ENCODE measurements around the gene SPTBN1.
"Not testable (repeated sequence)": the region's sequence is repeated elsewhere in the genome, so short reads cannot be mapped to it uniquely, and the experiment has no call there.

Gene SPTBN1

GRCh38 chr2:54685263-54685775 lies 229.2 kb downstream of the SPTBN1 start:
- Mint-ChIP-seq H3K27me3 (ENCODE audit: low read depth, poor library complexity) (peaks cover 24% of the 10 kb centered on the region), H3K27ac (no peak overlapping the region), H3K36me3 (ENCODE audit: low read depth) (no peaks in the 10 kb centered on the region), H3K9me3 (peaks cover 10% of the 10 kb centered on the region), H3K4me1 (no peaks in the 10 kb centered on the region), H3K4me3 (no peak overlapping the region)
- DNase-seq = no peak
- no peak for TF ChIP-seq CTCF (IDR thresholded peaks at IDR 0.05)

- no peak for TF ChIP-seq CTCF (IDR thresholded peaks at IDR 0.05)
- H3K9me3 Mint-ChIP-seq = no peaks in the 10 kb centered on the region
- no peak overlapping the region for H3K27ac Mint-ChIP-seq
- H3K4me3 Mint-ChIP-seq = no peak overlapping the region
- H3K4me1 Mint-ChIP-seq = no peaks in the 10 kb centered on the region
- no peak for DNase-seq
- peaks cover 19% of the 10 kb centered on the region for H3K27me3 Mint-ChIP-seq (ENCODE audit: low read depth, poor library complexity)
- H3K36me3 Mint-ChIP-seq (ENCODE audit: low read depth) = no peaks in the 10 kb centered on the region
These were observed 231.5 kb downstream of the SPTBN1 start for GRCh38 chr2:54687595-54688152.

- no peak overlapping the region for H3K27ac Mint-ChIP-seq
- H3K9me3 Mint-ChIP-seq = no peaks in the 10 kb centered on the region
- H3K36me3 Mint-ChIP-seq (ENCODE audit: low read depth) = no peaks in the 10 kb centered on the region
- H3K4me3 Mint-ChIP-seq = no peak overlapping the region
- TF ChIP-seq CTCF (IDR thresholded peaks at IDR 0.05) = no peak
- H3K4me1 Mint-ChIP-seq = peaks cover 5% of the 10 kb centered on the region
- DNase-seq = no peak
- peaks cover 18% of the 10 kb centered on the region for H3K27me3 Mint-ChIP-seq (ENCODE audit: low read depth, poor library complexity)
These were observed 235.5 kb downstream of the SPTBN1 start for GRCh38 chr2:54691445-54692135.

- Mint-ChIP-seq H3K27ac (no peak overlapping the region), H3K4me1 (peaks cover 5% of the 10 kb centered on the region), H3K36me3 (ENCODE audit: low read depth) (peaks cover under 1% of the 10 kb centered on the region), H3K27me3 (ENCODE audit: low read depth, poor library complexity) (peaks cover 17% of the 10 kb centered on the region), H3K4me3 (no peak overlapping the region), H3K9me3 (peaks cover 8% of the 10 kb centered on the region)
- TF ChIP-seq CTCF (IDR thresholded peaks at IDR 0.05) = no peak
- DNase-seq = no peak
These were observed 236.4 kb downstream of the SPTBN1 start for GRCh38 chr2:54692556-54692955.

GRCh38 chr2:54695378-54695777 lies 239.3 kb downstream of the SPTBN1 start:
- H3K9me3 Mint-ChIP-seq = peaks cover 26% of the 10 kb centered on the region
- DNase-seq = no peak
- H3K4me1 Mint-ChIP-seq = peaks cover 5% of the 10 kb centered on the region
- TF ChIP-seq CTCF (IDR thresholded peaks at IDR 0.05) = no peak
- H3K36me3 Mint-ChIP-seq (ENCODE audit: low read depth) = peaks cover 6% of the 10 kb centered on the region
- no peak overlapping the region for H3K27ac Mint-ChIP-seq
- peaks cover 5% of the 10 kb centered on the region for H3K27me3 Mint-ChIP-seq (ENCODE audit: low read depth, poor library complexity)
- no peak overlapping the region for H3K4me3 Mint-ChIP-seq

GRCh38 chr2:54697934-54698333 lies 241.8 kb downstream of the SPTBN1 start:
- Mint-ChIP-seq H3K9me3 (peaks cover 33% of the 10 kb centered on the region), H3K4me3 (no peak overlapping the region), H3K27me3 (ENCODE audit: low read depth, poor library complexity) (peaks cover 10% of the 10 kb centered on the region), H3K27ac (no peak overlapping the region), H3K36me3 (ENCODE audit: low read depth) (peaks cover 6% of the 10 kb centered on the region), H3K4me1 (peaks cover 5% of the 10 kb centered on the region)
- no peak for DNase-seq
- TF ChIP-seq CTCF (IDR thresholded peaks at IDR 0.05) = no peak

GRCh38 chr2:54698926-54699325 lies 242.8 kb downstream of the SPTBN1 start:
- H3K27me3 Mint-ChIP-seq (ENCODE audit: low read depth, poor library complexity) = peaks cover 10% of the 10 kb centered on the region
- H3K27ac Mint-ChIP-seq; DNase-seq; H3K4me3 Mint-ChIP-seq; H3K36me3 Mint-ChIP-seq (ENCODE audit: low read depth); H3K4me1 Mint-ChIP-seq: not testable (repeated sequence)
- peaks cover 33% of the 10 kb centered on the region for H3K9me3 Mint-ChIP-seq

Measured in nephron progenitor cell (in vitro differentiated cells).